HG03571 (cell line): ENCODE data around the gene ICA1L.

Experiments used
- ATAC-seq: cut with Tn5 transposase; IDR thresholded peaks from one replicate; pipeline ENCODE4 v1.9.1; 2021; ENCODE audit not compliant: unreplicated experiment

Gene ICA1L

DNA sequence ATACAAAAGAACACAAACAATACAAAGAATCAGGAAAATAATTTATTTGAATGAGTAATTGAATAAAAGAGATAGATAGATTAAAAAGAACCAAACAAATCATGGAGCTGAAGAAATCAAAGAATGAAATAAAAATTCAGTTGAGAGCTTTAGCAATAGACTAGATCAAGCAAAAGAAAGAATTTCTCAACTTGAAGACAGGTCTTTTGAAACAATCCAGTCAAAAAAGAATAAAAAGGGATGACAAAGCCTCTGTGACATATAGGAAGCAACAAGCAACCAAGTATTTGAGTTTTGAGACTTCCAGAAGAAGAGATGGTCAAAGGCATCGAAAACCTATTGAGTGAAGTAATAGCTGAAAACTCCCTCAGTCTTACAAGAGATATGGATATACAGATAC is 128.0 kb downstream of the ICA1L start:
- no peak for ATAC-seq

DNA sequence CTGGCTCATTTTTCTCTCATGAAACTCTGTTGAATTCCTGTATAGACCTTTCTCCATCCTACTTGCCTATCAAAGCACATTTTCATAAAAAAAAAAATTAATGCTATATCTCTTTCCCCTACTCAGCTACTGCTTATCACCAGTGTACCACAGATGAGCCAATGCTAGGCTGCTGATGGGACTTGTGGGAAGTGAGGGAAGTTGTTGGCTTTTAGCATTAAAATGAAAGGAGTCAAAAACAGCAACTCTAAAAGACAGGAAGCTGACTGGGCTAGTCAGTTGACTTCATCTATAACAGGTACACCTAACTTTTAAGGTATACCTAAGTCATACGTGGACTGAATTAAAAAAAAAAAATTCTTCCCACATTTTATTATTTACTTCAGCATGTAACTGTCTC is 134.7 kb downstream of the ICA1L start:
- no peak for ATAC-seq

DNA sequence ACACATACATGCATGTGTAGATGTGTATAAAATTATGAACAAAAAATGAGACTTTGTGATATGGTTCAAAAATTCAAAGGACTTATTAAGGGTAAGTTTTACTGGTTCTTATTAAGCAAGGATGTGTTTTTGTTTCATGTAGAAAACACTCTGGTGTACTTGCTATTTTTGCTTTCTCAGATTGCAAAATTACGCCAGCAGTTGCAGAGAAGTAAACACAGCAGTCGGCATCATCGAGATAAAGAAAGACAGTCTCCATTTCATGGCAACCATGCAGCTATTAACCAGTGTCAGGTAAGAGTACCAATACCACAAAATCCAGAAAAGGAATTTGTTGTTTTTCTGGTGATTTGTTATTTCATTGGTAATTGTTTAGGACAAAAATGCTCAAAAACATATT is 145.5 kb downstream of the ICA1L start:
- ATAC-seq, result no peak

DNA sequence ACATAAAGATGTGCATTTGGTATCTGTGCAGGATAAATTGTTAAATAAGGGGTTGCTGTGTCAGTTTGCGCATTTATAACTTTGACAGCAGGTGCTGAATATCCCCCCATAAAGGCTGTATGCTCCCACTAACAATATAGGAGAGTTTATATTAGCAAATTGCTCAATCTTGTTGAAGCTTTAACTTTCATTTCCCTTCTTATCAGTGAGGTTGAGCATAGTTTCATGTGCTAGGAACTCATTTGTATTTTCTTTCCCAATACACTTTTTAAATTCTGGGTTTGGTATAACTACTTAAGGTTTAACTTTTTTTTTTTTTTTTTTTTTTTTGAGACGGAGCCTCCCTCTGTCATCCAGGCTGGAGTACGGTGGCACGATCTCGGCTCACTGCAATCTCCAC is 147.8 kb downstream of the ICA1L start:
- ATAC-seq, result no peak
